IMR-90 (cell line): Measurements from ENCODE around the gene POLR3E. TPM values are rescaled to one million over a fixed set of nuclear protein-coding genes. Genes with fewer than 3 reads are reported as not detected.

ENCODE experiments used
- ATAC-seq: fragments of 200-7000 bp; cut with Tn5 transposase; 2 replicates; pipeline ENCODE4 v1.9.1; 2020; ENCODE audit warnings: low read depth, mild to moderate bottlenecking, moderate library complexity
- BruUV-seq: library from RNA; stranded (reverse); fragments of 400-500 nt; replicated peaks from 2 replicates; lab custom pipeline; 2021; lab: Mats Ljungman, UMichigan
- CTCF ChIA-PET: fragments of 300-600 bp; formaldehyde crosslinking; extraction: SDS; loops from one replicate; lab custom pipeline; 2021; ENCODE audit warnings: antibody characterized with exemption; lab: Yijun Ruan, JAX
- POLR2A ChIA-PET: fragments of 300-600 bp; sonication (Branson Sonifier 250); formaldehyde crosslinking; loops from one replicate; lab custom pipeline; 2022; ENCODE audit warnings: antibody characterized with exemption; ENCODE audit not compliant: unreplicated experiment; lab: Charles Lee
- DNase-seq: peaks from one replicate; pipeline ENCODE4 v3.0.0; 2013
- H2AFZ ChIP-seq: replicated peaks from 2 replicates; pipeline ENCODE3; 2013; ENCODE audit warnings: low read length, mild to moderate bottlenecking; ENCODE audit not compliant: poor library complexity
- H2AK5ac ChIP-seq: 2 replicates; pipeline ENCODE4 v1.6.1; 2013; ENCODE audit warnings: low read depth, low read length, inconsistent platforms
- H2AK9ac ChIP-seq: replicated peaks from 2 replicates; pipeline ENCODE3; 2013; ENCODE audit warnings: mild to moderate bottlenecking, low read depth, low read length, moderate library complexity; ENCODE audit not compliant: poor library complexity
- H2BK120ac ChIP-seq: 2 replicates; pipeline ENCODE4 v1.6.1; 2013; ENCODE audit warnings: low read depth, low read length, inconsistent platforms
- H2BK15ac ChIP-seq: 3 replicates; pipeline ENCODE4 v1.6.1; 2013; ENCODE audit warnings: low read depth, low read length, inconsistent platforms
- H2BK20ac ChIP-seq: 2 replicates; pipeline ENCODE4 v1.6.1; 2013; ENCODE audit warnings: low read depth, mild to moderate bottlenecking, inconsistent platforms, low read length, moderate library complexity
- H2BK5ac ChIP-seq: 2 replicates; pipeline ENCODE4 v1.6.1; 2013; ENCODE audit warnings: mild to moderate bottlenecking, low read depth, low read length, inconsistent platforms; ENCODE audit not compliant: poor library complexity, severe bottlenecking
- H3K14ac ChIP-seq: replicated peaks from 2 replicates; pipeline ENCODE4 v1.6.1; 2013; ENCODE audit warnings: low read depth, low read length, inconsistent platforms
- H3K18ac ChIP-seq: 2 replicates; pipeline ENCODE4 v1.6.1; 2013; ENCODE audit warnings: low read depth, low read length, control low read depth
- H3K23ac ChIP-seq: 2 replicates; pipeline ENCODE4 v1.6.1; 2013; ENCODE audit warnings: low read depth, low read length, inconsistent platforms
- H3K27ac ChIP-seq: 2 replicates; pipeline ENCODE4 v1.5.1; 2013; ENCODE audit warnings: mild to moderate bottlenecking, control low read depth, low read length; ENCODE audit not compliant: insufficient read depth
- H3K27me3 ChIP-seq: 2 replicates; pipeline ENCODE4 v1.6.1; 2013; ENCODE audit warnings: low read length; ENCODE audit not compliant: control insufficient read depth, insufficient read depth
- H3K36me3 ChIP-seq: 2 replicates; pipeline ENCODE4 v1.6.1; 2013; ENCODE audit warnings: low read length, mixed read lengths; ENCODE audit not compliant: control insufficient read depth, insufficient read depth
- H3K4ac ChIP-seq: 2 replicates; pipeline ENCODE4 v1.6.1; 2013; ENCODE audit warnings: low read depth, low read length, inconsistent platforms
- H3K4me1 ChIP-seq: 2 replicates; pipeline ENCODE4 v1.6.1; 2013; ENCODE audit warnings: low read length, mixed read lengths; ENCODE audit not compliant: control insufficient read depth, insufficient read depth
- H3K4me2 ChIP-seq: 2 replicates; pipeline ENCODE4 v1.6.1; 2013; ENCODE audit warnings: low read depth, mild to moderate bottlenecking, control low read depth, low read length, moderate library complexity
- H3K4me3 ChIP-seq: 2 replicates; pipeline ENCODE4 v1.5.1; 2013; ENCODE audit warnings: low read depth, mild to moderate bottlenecking, control low read depth, low read length, moderate library complexity; ENCODE audit not compliant: insufficient read depth
- H3K56ac ChIP-seq: 2 replicates; pipeline ENCODE4 v1.6.1; 2013; ENCODE audit warnings: low read length, inconsistent platforms; ENCODE audit not compliant: insufficient read depth; ENCODE audit errors: extremely low read depth
- H3K79me1 ChIP-seq, 2 experiments: 2 replicates each; pipeline ENCODE4 v1.6.1; 2013; ENCODE audit warnings: low read length in 2 of 2, inconsistent platforms in 1 of 2, low read depth in 1 of 2
- H3K9ac ChIP-seq: 2 replicates; pipeline ENCODE4 v1.6.1; 2013; ENCODE audit warnings: low read depth, low read length, control low read depth
- H3K9me1 ChIP-seq: 2 replicates; pipeline ENCODE4 v1.6.1; 2013; ENCODE audit warnings: low read length, inconsistent platforms; ENCODE audit not compliant: insufficient read depth
- H3K9me3 ChIP-seq: 2 replicates; pipeline ENCODE4 v1.6.1; 2013; ENCODE audit warnings: low read length; ENCODE audit not compliant: control insufficient read depth, insufficient read depth
- H4K20me1 ChIP-seq: 2 replicates; pipeline ENCODE4 v1.6.1; 2013; ENCODE audit warnings: low read length, inconsistent platforms; ENCODE audit not compliant: insufficient read depth
- H4K5ac ChIP-seq: 2 replicates; pipeline ENCODE4 v1.6.1; 2013; ENCODE audit warnings: mild to moderate bottlenecking, low read depth, low read length, control low read depth
- H4K8ac ChIP-seq, 2 experiments: 2 replicates each; pipeline ENCODE4 v1.6.1; 2013; ENCODE audit warnings: low read depth in 2 of 2, low read length in 2 of 2, control low read depth in 1 of 2, inconsistent platforms in 1 of 2
- H4K91ac ChIP-seq: 2 replicates; pipeline ENCODE4 v1.6.1; 2013; ENCODE audit warnings: low read depth, low read length, inconsistent platforms; ENCODE audit not compliant: insufficient read depth
- BHLHE40 ChIP-seq: fragments of 150-350 bp; IDR thresholded peaks from 2 replicates; pipeline ENCODE4 v1.6.1; 2016; ENCODE audit warnings: mild to moderate bottlenecking, low read depth, low read length
- MAFK ChIP-seq: IDR thresholded peaks from 2 replicates; pipeline ENCODE4 v1.6.1; 2012; ENCODE audit warnings: low read depth, low read length, improper control_type of control experiment
- MAZ ChIP-seq: IDR thresholded peaks from 2 replicates; pipeline ENCODE4 v1.6.1; 2012; ENCODE audit warnings: low read depth, mild to moderate bottlenecking, low read length, improper control_type of control experiment, moderate library complexity, borderline replicate concordance
- MXI1 ChIP-seq: IDR thresholded peaks from 2 replicates; pipeline ENCODE4 v1.6.1; 2012; ENCODE audit warnings: low read depth, mild to moderate bottlenecking, low read length, moderate library complexity, borderline replicate concordance
- WGBS, 2 experiments: methylation state at CpG; one replicate each; pipeline versions ENCODE4 v1.1.5 to v1.1.7; 2013; ENCODE audit warnings: missing lambda C conversion rate in 2 of 2; ENCODE audit not compliant: insufficient read length in 1 of 2; ENCODE audit errors: extremely low coverage in 2 of 2; 5-methylcytosine and 5-hydroxymethylcytosine counted together
- dilution Hi-C: fragments of 300-500 bp; cut with HindIII; formaldehyde crosslinking; loops from one replicate; pipeline ENCODE4 v1.14.3; 2018; ENCODE audit warnings: low sequenced_read_pairs; ENCODE audit not compliant: unreplicated experiment
- in situ Hi-C: fragments of 300-500 bp; cut with MboI; formaldehyde crosslinking; loops from 3 replicates; pipeline ENCODE4 v1.14.3; 2019; ENCODE audit warnings: low sequenced_read_pairs, inconsistent platforms, mixed read lengths
- intact Hi-C: fragments of 100-400 bp; cut with micrococcal nuclease; formaldehyde crosslinking; loops from 2 replicates; pipeline ENCODE4 v1.10.0; 2022
- polyA plus RNA-seq, 3 experiments: library from polyadenylated mRNA; depleted of rRNA; stranded (reverse); fragments of >200 nt; gene quantifications; 2 replicates each; pipeline ENCODE4 v1.2.3, GENCODE V29; 2012; ENCODE audit warnings: low replicate concordance in 1 of 3
- total RNA-seq: library from RNA; depleted of rRNA; stranded (reverse); fragments of >200 nt; gene quantifications from 2 replicates; pipeline ENCODE4 v1.2.3, GENCODE V29; 2012

Gene POLR3E
- total and polyA plus RNA-seq, 2 of the 4 experiments (the other 2 are of a cell fraction): 19.9 to 46.0 TPM

GRCh38 chr16:22322741-22323140 is 25.5 kb downstream of the POLR3E start:
- no peak overlapping the region for H4K8ac ChIP-seq
- H3K18ac ChIP-seq: no peak overlapping the region
- peaks cover 50% of the 10 kb centered on the region for H3K36me3 ChIP-seq
- no peak overlapping the region for H2BK15ac ChIP-seq
- dilution Hi-C loops (no loop called here), in situ Hi-C loops (no loop called here), intact Hi-C loops (loop anchor here (5.0 kb wide), 1 partner anchor 765 kb away; no protein-coding TSS in a partner anchor)
- H3K14ac ChIP-seq: no peak overlapping the region
- no peak overlapping the region for H3K4ac ChIP-seq
- no peak overlapping the region for H3K23ac ChIP-seq
- no peak overlapping the region for H3K4me2 ChIP-seq
- no peak overlapping the region for H2AFZ ChIP-seq
- H2BK120ac ChIP-seq: no peak overlapping the region
- CTCF ChIA-PET: no interaction called here
- H2AK5ac ChIP-seq: no peak overlapping the region
- H3K9me3 ChIP-seq: no peaks in the 10 kb centered on the region
- DNase-seq (no peak), ATAC-seq (no peak)
- H4K91ac ChIP-seq: no peak overlapping the region
- H3K9me1 ChIP-seq: no peaks in the 10 kb centered on the region
- H2BK20ac ChIP-seq: no peak overlapping the region
- peaks cover 19% of the 10 kb centered on the region for H4K20me1 ChIP-seq
- H2AK9ac ChIP-seq: no peak overlapping the region
- H3K27ac ChIP-seq: no peak overlapping the region
- no TSS peak for BruUV-seq
- no peak overlapping the region for H3K4me3 ChIP-seq
- H2BK5ac ChIP-seq: no peak overlapping the region
- no peak overlapping the region for H3K56ac ChIP-seq
- peaks cover 0 to 24% of the 10 kb centered on the region in 2 experiments; a peak in 2 of 4 replicates for H3K79me1 ChIP-seq
- POLR2A ChIA-PET: no interaction called here
- H3K4me1 ChIP-seq: no peaks in the 10 kb centered on the region
- TF ChIP-seq BHLHE40 (no peak), MAZ (no peak), MAFK (no peak), MXI1 (no peak)
- H3K27me3 ChIP-seq: no peaks in the 10 kb centered on the region
- H4K5ac ChIP-seq: no peak overlapping the region
- H3K9ac ChIP-seq: no peak overlapping the region
- 100% methylated on average over 3 of the region's 17 CpGs; no CpG with 5 or more reads in 1 of the 2 experiments for WGBS, 2 experiments
